HUES64 (cell line): ENCODE data around the gene GCFC2. TPM values are rescaled to one million over a fixed set of nuclear protein-coding genes. Genes with fewer than 3 reads are reported as not detected.

Experiments used
- H3K27ac ChIP-seq: 2 replicates; pipeline ENCODE4 v1.7.0; 2013; ENCODE audit warnings: low read depth, low read length, inconsistent platforms
- H3K27me3 ChIP-seq: 2 replicates; pipeline ENCODE4 v1.6.1; 2013; ENCODE audit warnings: mild to moderate bottlenecking, low read length; ENCODE audit not compliant: insufficient read depth
- H3K36me3 ChIP-seq: 2 replicates; pipeline ENCODE4 v1.6.1; 2013; ENCODE audit warnings: mild to moderate bottlenecking, low read length; ENCODE audit not compliant: insufficient read depth
- H3K4me1 ChIP-seq: 2 replicates; pipeline ENCODE4 v1.6.1; 2013; ENCODE audit warnings: mild to moderate bottlenecking, low read length, moderate library complexity; ENCODE audit not compliant: insufficient read depth
- H3K4me3 ChIP-seq: 2 replicates; pipeline ENCODE4 v1.5.1; 2013; ENCODE audit warnings: mild to moderate bottlenecking, low read length, moderate library complexity
- H3K9ac ChIP-seq: 2 replicates; pipeline ENCODE4 v1.6.1; 2013; ENCODE audit warnings: mild to moderate bottlenecking, low read depth, low read length
- H3K9me3 ChIP-seq: 2 replicates; pipeline ENCODE4 v1.6.1; 2013; ENCODE audit warnings: low read depth, low read length; ENCODE audit not compliant: insufficient read depth
- WGBS: fragments of 150-250, 120-280 bp; methylation state at CpG from one replicate; pipeline ENCODE4 v1.1.7; 2013; ENCODE audit warnings: missing lambda C conversion rate; 5-methylcytosine and 5-hydroxymethylcytosine counted together
- polyA plus RNA-seq, 2 experiments: library from polyadenylated mRNA; stranded (reverse); fragments of 50-300 nt; gene quantifications; one replicate each; pipeline ENCODE4 v1.2.3, GENCODE V29; 2013

The GCFC2 gene
- 15.6 TPM for polyA plus RNA-seq (2013, experiment 1 of 2)
- polyA plus RNA-seq (2013, experiment 2 of 2), result 15.8 TPM

- H3K36me3 ChIP-seq, result peaks cover 14% of the 10 kb centered on the region
- 6% methylated on average over 66 of the region's 66 CpGs for WGBS
- H3K27ac ChIP-seq, result peak within 1 kb of the TSS; percentile 95
- H3K9me3 ChIP-seq, result no peaks in the 10 kb centered on the region
- no peaks in the 10 kb centered on the region for H3K27me3 ChIP-seq
- H3K4me3 ChIP-seq, result peak within 1 kb of the TSS; percentile 75
- H3K9ac ChIP-seq, result peak within 1 kb of the TSS; percentile 94
- peaks cover 11% of the 10 kb centered on the region; the same call in 1 of the 2 replicates for H3K4me1 ChIP-seq
Measured at GRCh38 chr2:75710577-75711253, at the start of gene GCFC2. GCFC2 (minus strand) TSS chr2:75710915; CDS start chr2:75710855, 60 bp downstream.

GRCh38 chr2:75752828-75753227 lies 42.1 kb upstream of the GCFC2 start:
- Histone ChIP-seq H3K9ac (no peak overlapping the region), H3K9me3 (no peaks in the 10 kb centered on the region), H3K4me3 (no peak overlapping the region), H3K27me3 (no peaks in the 10 kb centered on the region), H3K4me1 (peaks cover 16% of the 10 kb centered on the region), H3K36me3 (no peaks in the 10 kb centered on the region), H3K27ac (no peak overlapping the region)
- 100% methylated on average over 1 of the region's 1 CpG for WGBS

- H3K9ac ChIP-seq, result no peak overlapping the region
- H3K27me3 ChIP-seq, result no peaks in the 10 kb centered on the region
- no peak overlapping the region for H3K4me3 ChIP-seq
- peaks cover 16% of the 10 kb centered on the region for H3K4me1 ChIP-seq
- 94% methylated on average over 4 of the region's 5 CpGs for WGBS
- H3K36me3 ChIP-seq, result no peaks in the 10 kb centered on the region
- no peak overlapping the region for H3K27ac ChIP-seq
- no peaks in the 10 kb centered on the region for H3K9me3 ChIP-seq
Measured at GRCh38 chr2:75751824-75752468, 41.2 kb upstream of the GCFC2 start.

GRCh38 chr2:75751360-75751759 lies 40.6 kb upstream of the GCFC2 start:
- Histone ChIP-seq H3K9ac (no peak overlapping the region), H3K4me3 (no peak overlapping the region), H3K27me3 (no peaks in the 10 kb centered on the region), H3K27ac (no peak overlapping the region), H3K4me1 (peaks cover 16% of the 10 kb centered on the region), H3K9me3 (no peaks in the 10 kb centered on the region), H3K36me3 (no peaks in the 10 kb centered on the region)
- WGBS, result over 99% methylated on average over 3 of the region's 4 CpGs

GRCh38 chr2:75737961-75738360 lies 27.2 kb upstream of the GCFC2 start:
- Histone ChIP-seq H3K27ac (no peak overlapping the region), H3K36me3 (no peaks in the 10 kb centered on the region), H3K9ac (no peak overlapping the region), H3K4me1 (no peaks in the 10 kb centered on the region), H3K4me3 (no peak overlapping the region), H3K9me3 (no peaks in the 10 kb centered on the region; the same call in 1 of the 2 replicates), H3K27me3 (no peaks in the 10 kb centered on the region)
- 97% methylated on average over 1 of the region's 1 CpG for WGBS

GRCh38 chr2:75736276-75736675 lies 25.6 kb upstream of the GCFC2 start:
- no peak overlapping the region for H3K9ac ChIP-seq
- no peaks in the 10 kb centered on the region for H3K27me3 ChIP-seq
- H3K27ac ChIP-seq, result no peak overlapping the region
- 95% methylated on average over 3 of the region's 4 CpGs for WGBS
- H3K4me1 ChIP-seq, result no peaks in the 10 kb centered on the region
- H3K9me3 ChIP-seq, result no peaks in the 10 kb centered on the region; the same call in 1 of the 2 replicates
- no peaks in the 10 kb centered on the region for H3K36me3 ChIP-seq
- H3K4me3 ChIP-seq, result no peak overlapping the region

GRCh38 chr2:75729861-75730260 lies 19.1 kb upstream of the GCFC2 start:
- H3K4me3 ChIP-seq, result no peak overlapping the region
- H3K9me3 ChIP-seq, result no peaks in the 10 kb centered on the region
- no peaks in the 10 kb centered on the region for H3K36me3 ChIP-seq
- H3K9ac ChIP-seq, result no peak overlapping the region
- WGBS, result 77% methylated on average over 5 of the region's 5 CpGs
- H3K4me1 ChIP-seq, result no peaks in the 10 kb centered on the region
- no peaks in the 10 kb centered on the region for H3K27me3 ChIP-seq
- H3K27ac ChIP-seq, result no peak overlapping the region

GRCh38 chr2:75728614-75729419 lies 18.1 kb upstream of the GCFC2 start:
- Histone ChIP-seq H3K36me3 (no peaks in the 10 kb centered on the region), H3K27me3 (no peaks in the 10 kb centered on the region), H3K4me1 (no peaks in the 10 kb centered on the region), H3K9me3 (no peaks in the 10 kb centered on the region), H3K27ac (no peak overlapping the region), H3K4me3 (no peak overlapping the region), H3K9ac (no peak overlapping the region)
- WGBS, result 91% methylated on average over 4 of the region's 6 CpGs

GRCh38 chr2:75722687-75723086 lies 12.0 kb upstream of the GCFC2 start:
- H3K27me3 ChIP-seq, result no peaks in the 10 kb centered on the region
- no peaks in the 10 kb centered on the region for H3K36me3 ChIP-seq
- H3K9me3 ChIP-seq, result peaks cover 5% of the 10 kb centered on the region
- no peak overlapping the region for H3K27ac ChIP-seq
- no peak overlapping the region for H3K4me3 ChIP-seq
- no peaks in the 10 kb centered on the region for H3K4me1 ChIP-seq
- H3K9ac ChIP-seq, result no peak overlapping the region

GRCh38 chr2:75720525-75720924 lies 9.8 kb upstream of the GCFC2 start:
- 100% methylated on average over 1 of the region's 1 CpG for WGBS
- Histone ChIP-seq H3K27me3 (no peaks in the 10 kb centered on the region), H3K9me3 (peaks cover 5% of the 10 kb centered on the region), H3K36me3 (no peaks in the 10 kb centered on the region), H3K4me1 (no peaks in the 10 kb centered on the region), H3K27ac (no peak overlapping the region), H3K4me3 (no peak overlapping the region), H3K9ac (no peak overlapping the region)

GRCh38 chr2:75719616-75720015 lies 8.9 kb upstream of the GCFC2 start:
- Histone ChIP-seq H3K9me3 (peaks cover 5% of the 10 kb centered on the region), H3K9ac (no peak overlapping the region), H3K27me3 (no peaks in the 10 kb centered on the region), H3K4me1 (no peaks in the 10 kb centered on the region), H3K27ac (no peak overlapping the region), H3K36me3 (no peaks in the 10 kb centered on the region), H3K4me3 (no peak overlapping the region)
- WGBS, result no CpG with 5 or more reads among the region's 1 CpG
